ENCODE results near the gene PPP1R2. TPM values are rescaled to one million over a fixed set of nuclear protein-coding genes. Genes with fewer than 3 reads are reported as not detected.
"Not testable (repeated sequence)": the region's sequence is repeated elsewhere in the genome, so short reads cannot be mapped to it uniquely, and the experiment has no call there.

Gene PPP1R2
- 10 to 100 TPM; 48.2 to 79.8 (median 66.0) TPM for total RNA-seq

DNA sequence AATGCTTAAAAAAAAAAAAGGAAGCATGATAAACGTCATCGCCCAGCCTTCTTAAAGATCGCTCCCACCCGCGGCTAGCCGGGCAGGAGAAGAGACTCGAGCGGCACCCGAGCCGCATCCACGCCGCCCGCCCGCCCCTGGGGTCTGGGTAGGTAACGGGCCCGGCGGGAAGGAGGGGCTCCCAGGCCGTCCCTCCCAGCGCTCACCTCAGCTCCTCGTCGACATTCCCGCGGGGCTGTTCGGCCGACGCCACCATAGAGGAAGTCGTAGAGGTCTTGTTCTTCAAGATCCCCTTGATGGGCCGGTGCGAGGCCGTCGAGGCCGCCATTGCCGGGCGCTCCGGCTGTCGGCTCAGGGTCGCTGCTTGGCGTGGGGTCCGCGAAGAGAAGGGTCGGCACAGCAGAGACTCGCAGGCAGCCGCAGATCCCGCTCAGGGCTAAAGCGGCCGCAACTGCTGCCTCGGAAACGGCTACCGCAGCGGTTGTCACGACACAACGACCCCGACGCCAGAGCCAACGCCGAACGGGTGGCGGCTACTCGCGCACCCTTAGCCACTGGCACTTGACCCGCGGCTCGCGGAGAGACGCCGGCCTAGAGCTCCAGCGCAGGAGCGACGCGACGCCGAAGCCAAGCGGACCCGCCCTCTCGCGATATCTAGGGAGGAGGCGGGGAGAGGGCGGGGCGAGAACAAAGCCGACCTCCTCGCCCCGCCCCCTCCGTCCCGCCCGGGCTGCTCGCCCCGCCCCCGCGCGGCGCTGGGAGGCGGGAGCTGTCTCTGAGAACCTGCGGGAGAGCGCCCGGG, at the start of gene PPP1R2:
Gene PPP1R2, minus strand, starts transcription at position 628 of the 802 bp plus-strand sequence. Its CDS starts 300 bp downstream, at position 328.
- Histone ChIP-seq H3K9me3 (no peaks in the 10 kb centered on the region), H3K4me1 (peaks cover 0 to 58% (median 13%) of the 10 kb centered on the region in 4 donors), H3K4me3 (peak within 1 kb of the TSS; percentile 81 to 87 (median 84)), H3K27me3 (no peaks in the 10 kb centered on the region), H3K27ac (peak within 1 kb of the TSS; percentile 83 to 98 (median 94)), H3K36me3 (no peaks in the 10 kb centered on the region)
- TF ChIP-seq CTCF (IDR thresholded peaks at IDR 0.05) (no peak), POLR2A (IDR thresholded peaks at IDR 0.05) (peak; percentile 95 to 98)
- DNase-seq, result peak; percentile 95 to 97 (median 95)

DNA sequence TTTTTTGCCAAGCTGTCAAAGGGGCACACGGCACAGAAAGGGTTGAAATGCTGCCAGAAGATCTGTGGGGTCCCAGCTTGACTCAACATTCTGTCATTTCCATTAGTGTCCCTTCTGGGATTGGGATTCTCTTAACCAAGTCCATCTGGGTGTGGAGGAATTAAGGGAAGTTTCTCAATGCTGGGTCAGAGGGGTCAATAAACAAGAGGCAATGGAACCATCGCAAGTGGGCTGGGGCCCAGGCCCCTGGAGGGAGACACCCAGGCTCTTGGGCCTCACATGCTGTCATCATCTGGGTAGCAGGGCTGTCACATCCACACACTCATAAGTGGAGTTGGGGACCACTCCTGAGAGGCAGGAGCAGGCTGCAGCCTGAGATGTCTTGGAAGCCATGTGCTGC, 48.7 kb upstream of the PPP1R2 start:
- Histone ChIP-seq H3K4me1 (no peaks in the 10 kb centered on the region), H3K27ac (no peak overlapping the region), H3K9me3 (no peaks in the 10 kb centered on the region), H3K4me3 (no peak overlapping the region), H3K36me3 (no peaks in the 10 kb centered on the region), H3K27me3 (peaks cover 0 to 4% of the 10 kb centered on the region in 2 donors)
- no peak for DNase-seq
- TF ChIP-seq CTCF (IDR thresholded peaks at IDR 0.05) (no peak), POLR2A (IDR thresholded peaks at IDR 0.05) (no peak)

DNA sequence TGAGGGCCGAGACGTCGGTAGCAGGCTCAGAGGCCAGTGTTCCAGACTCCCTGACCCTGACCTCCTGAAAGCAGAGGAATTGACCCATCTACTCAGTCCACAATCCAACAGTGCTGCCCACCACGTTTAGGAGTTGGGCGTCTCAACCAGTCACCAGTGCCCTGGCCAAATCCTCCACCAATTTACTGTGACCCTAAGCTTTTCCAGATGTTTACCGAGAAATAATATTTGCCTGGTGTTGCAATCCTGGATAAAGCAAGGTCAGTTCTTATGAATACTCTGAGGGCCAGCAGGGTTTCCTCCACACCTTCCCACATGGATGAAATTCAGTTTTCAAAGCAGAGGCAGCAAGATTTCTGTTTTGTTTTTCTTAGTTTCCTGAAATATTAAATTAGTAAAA, 48.1 kb upstream of the PPP1R2 start:
- Histone ChIP-seq H3K27ac (no peak overlapping the region), H3K4me3 (no peak overlapping the region), H3K36me3 (no peaks in the 10 kb centered on the region), H3K4me1 (no peaks in the 10 kb centered on the region), H3K27me3 (peaks cover 0 to 4% of the 10 kb centered on the region in 2 donors), H3K9me3 (no peaks in the 10 kb centered on the region)
- no peak for TF ChIP-seq CTCF (IDR thresholded peaks at IDR 0.05)
- no peak for TF ChIP-seq POLR2A (IDR thresholded peaks at IDR 0.05)
- no peak for DNase-seq

- H3K27me3 ChIP-seq, DNase-seq, H3K36me3 ChIP-seq, H3K4me3 ChIP-seq, H3K27ac ChIP-seq, H3K9me3 ChIP-seq, H3K4me1 ChIP-seq: not testable (repeated sequence)
Observed at GRCh38 chr3:195590381-195590780, 47.3 kb upstream of the PPP1R2 start.

DNA sequence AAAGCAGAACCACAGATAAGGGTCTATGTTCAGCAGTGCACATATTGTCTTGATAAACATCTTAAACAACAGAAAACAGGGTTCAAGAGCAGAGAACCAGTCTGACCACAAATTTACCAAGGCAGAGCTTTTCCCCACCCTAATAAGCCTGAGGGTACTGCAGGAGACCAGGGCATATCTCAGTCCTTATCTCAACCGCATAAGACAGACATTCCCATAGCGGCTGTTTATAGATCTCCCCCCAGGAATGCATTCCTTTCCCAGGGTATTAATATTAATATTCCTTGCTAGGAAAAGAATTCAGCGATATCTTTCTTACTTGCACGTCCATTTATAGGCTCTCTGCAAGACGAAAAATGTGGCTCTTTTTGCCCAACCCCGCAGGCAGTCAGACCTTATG, 46.7 kb upstream of the PPP1R2 start:
- not testable (repeated sequence) for H3K27ac ChIP-seq, H3K36me3 ChIP-seq, H3K27me3 ChIP-seq, H3K4me3 ChIP-seq, H3K4me1 ChIP-seq, DNase-seq, H3K9me3 ChIP-seq

- TF ChIP-seq POLR2A (IDR thresholded peaks at IDR 0.05) (no peak), CTCF (IDR thresholded peaks at IDR 0.05) (no peak)
- H3K9me3 ChIP-seq, result no peaks in the 10 kb centered on the region
Observed at GRCh38 chr3:195587824-195588223, 44.7 kb upstream of the PPP1R2 start.

More at GRCh38 chr3:195587824-195588223, 44.7 kb upstream of the PPP1R2 start:
- Histone ChIP-seq H3K27ac (no peak overlapping the region), H3K27me3 (peaks cover 0 to 4% of the 10 kb centered on the region in 2 donors), H3K4me3 (no peak overlapping the region), H3K36me3 (no peaks in the 10 kb centered on the region), H3K4me1 (no peaks in the 10 kb centered on the region)
- DNase-seq, result no peak

All from Peyer's patch (tissue), 4 donors.